Suppressor macrophage (primary cell): Measurements from ENCODE around the gene WASF2.
A peak's percentile ranks its signal among the peaks of the same experiment; 100 is the strongest.
"Not testable (repeated sequence)": the region's sequence is repeated elsewhere in the genome, so short reads cannot be mapped to it uniquely, and the experiment has no call there.

Experiments
- DNase-seq, 4 experiments: peaks; one replicate each; pipeline ENCODE4 v3.0.0-alpha.2; 2020 to 2022
- total RNA-seq, 17 experiments: gene quantifications; one replicate each; lab custom pipeline; 2026; ENCODE audit warnings: mixed read lengths in 6 of 17, inconsistent platforms in 3 of 17; lab: John Stamatoyannopoulos, UW

Gene WASF2
- 78.0 to 428 (median 191) reads per million in 17 experiments for total RNA-seq

- peak; percentile 98 to 99 (median 98) for DNase-seq
These were observed at the start of gene WASF2 for GRCh38 chr1:27489973-27490741. WASF2 (minus strand) TSS chr1:27490167; CDS start chr1:27428890, 61,277 bp downstream.

GRCh38 chr1:27538793-27539192 is 48.8 kb upstream of the WASF2 start:
- DNase-seq = peak; percentile 38 to 58 (median 56)

- DNase-seq = not testable (repeated sequence)
These were observed 48.3 kb upstream of the WASF2 start for GRCh38 chr1:27538305-27538676.

- no peak for DNase-seq
These were observed 46.8 kb upstream of the WASF2 start for GRCh38 chr1:27536767-27537166.

- no peak for DNase-seq
These were observed 46.2 kb upstream of the WASF2 start for GRCh38 chr1:27536010-27536757.

GRCh38 chr1:27535386-27535785 is 45.4 kb upstream of the WASF2 start:
- DNase-seq = no peak

GRCh38 chr1:27531959-27532685 is 42.2 kb upstream of the WASF2 start:
- DNase-seq = no peak

GRCh38 chr1:27530192-27530591 is 40.2 kb upstream of the WASF2 start:
- DNase-seq = no peak

- DNase-seq = no peak
These were observed 39.7 kb upstream of the WASF2 start for GRCh38 chr1:27529704-27530018.

- peak in 3 of 4 experiments; percentile 25 to 39 (median 36) for DNase-seq
These were observed 39.1 kb upstream of the WASF2 start for GRCh38 chr1:27528818-27529703.

GRCh38 chr1:27527890-27528817 is 38.2 kb upstream of the WASF2 start:
- peak in 1 of 4 experiments; percentile 55 for DNase-seq

- peak in 3 of 4 experiments; percentile 47 to 54 (median 49) for DNase-seq
These were observed 37.4 kb upstream of the WASF2 start for GRCh38 chr1:27527223-27527889.

GRCh38 chr1:27526569-27527222 is 36.7 kb upstream of the WASF2 start:
- peak; percentile 62 to 82 (median 66) for DNase-seq

- peak; percentile 85 to 95 (median 90) for DNase-seq
These were observed 35.6 kb upstream of the WASF2 start for GRCh38 chr1:27525296-27526272.

GRCh38 chr1:27523337-27524020 is 33.5 kb upstream of the WASF2 start:
- no peak for DNase-seq

- peak; percentile 35 to 68 (median 55) for DNase-seq
These were observed 32.7 kb upstream of the WASF2 start for GRCh38 chr1:27522432-27523336.
